Measurements from ENCODE around the gene GCLM.
"Not testable (repeated sequence)": the region's sequence is repeated elsewhere in the genome, so short reads cannot be mapped to it uniquely, and the experiment has no call there.

Gene GCLM

GRCh38 chr1:93877529-93877928 is 31.7 kb downstream of the GCLM start:
- peak overlapping the region; percentile 99 for H3K4me3 ChIP-seq (replicated peaks; ENCODE audit: low read depth, low read length)
- no peak for TF ChIP-seq CTCF (IDR thresholded peaks at IDR 0.05; ENCODE audit: low read depth, low read length, missing control alignments)

DNA sequence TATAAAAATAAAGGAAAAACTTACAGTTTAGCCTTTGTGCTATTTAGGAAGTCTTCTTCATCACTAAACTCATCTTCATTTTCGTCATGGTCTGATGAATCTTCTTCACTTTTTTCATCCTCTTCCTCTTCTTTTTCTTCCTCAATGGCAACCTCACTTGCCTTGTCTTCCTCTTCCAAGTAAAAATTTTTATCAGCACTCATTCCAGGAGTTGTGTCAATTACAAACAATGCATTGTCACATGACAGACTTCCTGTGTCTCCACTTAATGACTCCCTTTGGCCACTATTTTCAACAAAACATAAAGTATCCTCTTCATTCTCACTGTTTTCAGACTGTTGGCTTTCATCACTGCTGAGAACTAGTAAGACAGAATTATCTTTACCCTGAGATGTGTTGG is 33.0 kb downstream of the GCLM start:
- DNase-seq (ENCODE audit: extremely low read depth, low read depth), result no peak
- peak overlapping the region; percentile 19 for H3K4me3 ChIP-seq (replicated peaks; ENCODE audit: low read depth, low read length)

More at GRCh38 chr1:93877529-93877928, 31.7 kb downstream of the GCLM start:
- no peak for DNase-seq (ENCODE audit: extremely low read depth, low read depth)

DNA sequence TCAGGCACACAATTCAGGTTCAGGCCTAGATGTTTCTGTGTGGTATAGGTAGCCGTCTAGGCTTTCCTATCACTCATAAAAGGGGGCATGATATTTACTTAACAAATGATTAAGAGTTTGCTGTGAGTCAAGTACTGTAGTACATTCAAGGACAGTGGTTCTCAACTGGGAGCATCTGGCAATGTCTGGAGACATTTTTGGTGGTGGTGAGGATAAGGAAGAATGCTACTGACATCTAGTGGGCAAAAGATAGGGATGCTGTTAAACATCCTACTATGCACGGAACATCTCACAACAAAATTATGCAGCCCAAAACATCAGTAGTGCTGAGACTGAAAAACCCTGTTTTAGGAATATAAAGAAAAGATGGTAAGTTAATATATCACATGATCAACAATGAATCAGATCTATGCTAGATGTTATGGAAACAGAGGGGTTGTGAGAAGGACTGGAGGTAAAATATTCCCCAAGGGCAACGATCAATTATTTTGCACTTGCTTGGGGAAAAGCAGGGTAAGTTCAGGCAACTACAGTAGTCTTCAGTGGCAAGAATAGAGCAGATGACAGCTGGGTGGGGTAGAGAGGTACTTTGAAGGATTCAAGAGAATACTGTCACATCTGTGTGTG is 35.1 kb downstream of the GCLM start:
- peak; percentile 51 for TF ChIP-seq CTCF (IDR thresholded peaks at IDR 0.05; ENCODE audit: low read depth, low read length, missing control alignments)
- no peak overlapping the region for H3K4me3 ChIP-seq (replicated peaks; ENCODE audit: low read depth, low read length)
- DNase-seq (ENCODE audit: extremely low read depth, low read depth), result peak; percentile 11

More for the DNA sequence above, 33.0 kb downstream of the GCLM start:
- no peak for TF ChIP-seq CTCF (IDR thresholded peaks at IDR 0.05; ENCODE audit: low read depth, low read length, missing control alignments)

DNA sequence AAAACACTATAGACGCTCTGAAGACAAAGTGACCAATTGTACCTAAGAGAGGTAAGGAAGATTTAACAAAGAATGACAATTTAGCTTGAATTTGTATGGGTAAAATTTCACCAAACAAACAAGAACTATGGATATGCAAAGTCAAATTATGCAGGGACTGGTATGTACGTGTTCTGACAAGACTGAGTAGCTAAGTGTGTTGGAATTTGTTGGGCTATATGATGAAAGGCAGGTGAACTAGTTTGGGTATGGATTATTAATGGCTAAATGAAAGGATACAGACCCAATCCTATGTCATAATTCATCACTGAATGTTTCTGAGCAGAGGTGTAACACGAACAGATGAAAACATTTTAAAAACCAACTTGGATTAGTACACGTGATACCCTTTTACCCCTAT is 37.9 kb downstream of the GCLM start:
- TF ChIP-seq CTCF (IDR thresholded peaks at IDR 0.05; ENCODE audit: low read depth, low read length, missing control alignments), result no peak
- no peak overlapping the region for H3K4me3 ChIP-seq (replicated peaks; ENCODE audit: low read depth, low read length)
- no peak for DNase-seq (ENCODE audit: extremely low read depth, low read depth)

GRCh38 chr1:93869653-93870052 is 39.6 kb downstream of the GCLM start:
- no peak overlapping the region for H3K4me3 ChIP-seq (replicated peaks; ENCODE audit: low read depth, low read length)
- TF ChIP-seq CTCF (IDR thresholded peaks at IDR 0.05; ENCODE audit: low read depth, low read length, missing control alignments), result no peak
- DNase-seq (ENCODE audit: extremely low read depth, low read depth), result no peak

DNA sequence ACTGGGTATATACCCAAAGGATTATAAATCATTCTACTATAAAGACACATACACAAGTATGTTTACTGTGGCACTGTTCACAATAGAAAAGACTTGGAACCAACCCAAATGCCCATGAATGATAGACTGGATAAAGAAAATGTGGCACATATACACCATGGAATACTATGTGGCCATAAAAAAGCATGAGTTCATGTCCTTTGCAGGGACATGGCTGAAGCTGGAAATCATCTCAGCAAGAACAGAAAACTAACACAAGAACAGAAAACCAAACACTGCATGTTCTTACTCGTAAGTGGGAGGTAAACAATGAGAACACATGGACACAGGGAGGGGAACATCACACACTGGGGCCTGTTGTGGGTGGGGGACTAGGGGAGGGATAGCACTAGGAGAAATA is 40.7 kb downstream of the GCLM start:
- not testable (repeated sequence) for DNase-seq (ENCODE audit: extremely low read depth, low read depth); H3K4me3 ChIP-seq (replicated peaks; ENCODE audit: low read depth, low read length)

DNA sequence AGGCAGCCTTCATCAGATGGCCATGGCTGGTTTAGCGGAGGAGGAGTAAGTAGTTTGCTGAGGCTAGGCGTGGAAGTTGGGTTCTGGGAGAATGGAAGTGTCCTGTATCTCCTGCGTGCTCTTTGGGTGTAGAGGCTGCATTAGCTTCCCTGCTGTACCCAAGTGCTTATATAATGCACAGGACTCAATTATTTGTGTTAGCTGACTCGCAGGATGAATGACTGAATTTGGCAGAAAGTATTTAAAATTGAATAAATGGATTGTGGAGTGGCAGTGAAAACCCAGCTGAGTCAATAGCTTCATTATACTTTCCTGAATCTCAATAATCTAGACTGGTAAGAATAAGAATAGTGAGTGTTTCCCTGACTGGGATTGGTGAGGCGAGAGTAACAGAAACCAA is 44.0 kb downstream of the GCLM start:
- no peak for TF ChIP-seq CTCF (IDR thresholded peaks at IDR 0.05; ENCODE audit: low read depth, low read length, missing control alignments)
- H3K4me3 ChIP-seq (replicated peaks; ENCODE audit: low read depth, low read length), result no peak overlapping the region
- no peak for DNase-seq (ENCODE audit: extremely low read depth, low read depth)

Measured in HFF-Myc (cell line).